H9 (cell line): ENCODE data around the gene TFAP2E. TPM values are rescaled to one million over a fixed set of nuclear protein-coding genes. Genes with fewer than 3 reads are reported as not detected.

ENCODE experiments used
- DNase-seq: peaks from one replicate; pipeline ENCODE4 v3.0.0-alpha.2; 2017
- H2AFZ ChIP-seq: one replicate; pipeline ENCODE4 v1.6.1; 2013; ENCODE audit warnings: mild to moderate bottlenecking, low read length, control low read depth, moderate library complexity
- H2AK5ac ChIP-seq: 2 replicates; pipeline ENCODE4 v1.6.1; 2013; ENCODE audit warnings: low read length, control low read depth, mixed read lengths; ENCODE audit not compliant: insufficient read length
- H2BK120ac ChIP-seq: one replicate; pipeline ENCODE4 v1.6.1; 2013; ENCODE audit warnings: low read depth, mild to moderate bottlenecking, low read length, control low read depth, inconsistent platforms; ENCODE audit not compliant: poor library complexity, severe bottlenecking
- H2BK12ac ChIP-seq: 2 replicates; pipeline ENCODE4 v1.6.1; 2013; ENCODE audit warnings: low read length, control low read depth, mixed read lengths, low read depth; ENCODE audit not compliant: insufficient read length
- H2BK15ac ChIP-seq: 2 replicates; pipeline ENCODE4 v1.6.1; 2013; ENCODE audit warnings: low read depth, low read length, control low read depth
- H2BK20ac ChIP-seq: one replicate; pipeline ENCODE4 v1.6.1; 2013; ENCODE audit warnings: low read depth, mild to moderate bottlenecking, low read length, control low read depth, inconsistent platforms; ENCODE audit not compliant: poor library complexity, severe bottlenecking
- H2BK5ac ChIP-seq: 2 replicates; pipeline ENCODE4 v1.6.1; 2013; ENCODE audit warnings: low read length, control low read depth, mixed read lengths; ENCODE audit not compliant: insufficient read length
- H3K14ac ChIP-seq: 2 replicates; pipeline ENCODE4 v1.6.1; 2013; ENCODE audit warnings: low read length, control low read depth; ENCODE audit not compliant: insufficient read depth
- H3K18ac ChIP-seq: 2 replicates; pipeline ENCODE4 v1.6.1; 2013; ENCODE audit warnings: low read depth, mild to moderate bottlenecking, mixed read lengths, low read length, control low read depth; ENCODE audit not compliant: insufficient read length
- H3K23ac ChIP-seq: 2 replicates; pipeline ENCODE4 v1.6.1; 2013; ENCODE audit warnings: low read length, control low read depth, mixed read lengths, low read depth; ENCODE audit not compliant: insufficient read length
- H3K23me2 ChIP-seq: 2 replicates; pipeline ENCODE4 v1.6.1; 2013; ENCODE audit warnings: low read depth, mild to moderate bottlenecking, mixed read lengths, low read length, control low read depth; ENCODE audit not compliant: insufficient read length, poor library complexity, severe bottlenecking
- H3K27ac ChIP-seq: 2 replicates; pipeline ENCODE4 v1.5.1; 2013; ENCODE audit warnings: low read length, control low read depth, mixed read lengths, low read depth; ENCODE audit not compliant: insufficient read length
- H3K27me3 ChIP-seq: 2 replicates; pipeline ENCODE4 v1.6.1; 2013; ENCODE audit warnings: low read length, control low read depth, inconsistent platforms; ENCODE audit not compliant: insufficient read depth
- H3K4ac ChIP-seq: 2 replicates; pipeline ENCODE4 v1.6.1; 2013; ENCODE audit warnings: low read depth, mild to moderate bottlenecking, control low read depth, inconsistent platforms, low read length, moderate library complexity
- H3K4me1 ChIP-seq: 2 replicates; pipeline ENCODE4 v1.6.1; 2013; ENCODE audit warnings: low read length, control low read depth, inconsistent platforms; ENCODE audit not compliant: insufficient read depth
- H3K4me2 ChIP-seq: 2 replicates; pipeline ENCODE4 v1.6.1; 2013; ENCODE audit warnings: low read length, control low read depth, mixed read lengths; ENCODE audit not compliant: insufficient read length, insufficient read depth
- H3K56ac ChIP-seq: 2 replicates; pipeline ENCODE4 v1.6.1; 2013; ENCODE audit warnings: low read depth, mild to moderate bottlenecking, mixed read lengths, low read length, control low read depth; ENCODE audit not compliant: insufficient read length
- H3K79me1 ChIP-seq: 2 replicates; pipeline ENCODE4 v1.6.1; 2013; ENCODE audit warnings: low read depth, mild to moderate bottlenecking, moderate library complexity, low read length, control low read depth, inconsistent platforms; ENCODE audit not compliant: insufficient read depth, poor library complexity, severe bottlenecking
- H3K79me2 ChIP-seq: 2 replicates; pipeline ENCODE4 v1.6.1; 2013; ENCODE audit warnings: low read length, control low read depth, inconsistent platforms; ENCODE audit not compliant: insufficient read depth
- H3K9ac ChIP-seq: 2 replicates; pipeline ENCODE4 v1.6.1; 2013; ENCODE audit warnings: low read length, control low read depth, mixed read lengths; ENCODE audit not compliant: insufficient read length; ENCODE audit errors: extremely low read depth
- H3K9me3 ChIP-seq: one replicate; pipeline ENCODE4 v1.6.1; 2013; ENCODE audit warnings: low read depth, low read length, inconsistent platforms; ENCODE audit not compliant: control insufficient read depth
- H3T11ph ChIP-seq: one replicate; pipeline ENCODE4 v1.6.1; 2013; ENCODE audit warnings: mild to moderate bottlenecking, low read length, control low read depth, inconsistent platforms
- H4K20me1 ChIP-seq: one replicate; pipeline ENCODE4 v1.6.1; 2013; ENCODE audit not compliant: control insufficient read depth, insufficient read length, insufficient read depth
- H4K5ac ChIP-seq: 2 replicates; pipeline ENCODE4 v1.6.1; 2013; ENCODE audit warnings: low read depth, mild to moderate bottlenecking, mixed read lengths, low read length, control low read depth; ENCODE audit not compliant: insufficient read length
- H4K8ac ChIP-seq: replicated peaks from 2 replicates; pipeline ENCODE4 v1.6.1; 2013; ENCODE audit warnings: low read length, control low read depth, mixed read lengths, low read depth; ENCODE audit not compliant: insufficient read length
- H4K91ac ChIP-seq: 2 replicates; pipeline ENCODE4 v1.6.1; 2013; ENCODE audit warnings: low read depth, mild to moderate bottlenecking, moderate library complexity, mixed read lengths, low read length, control low read depth; ENCODE audit not compliant: insufficient read length
- H3K27ac Mint-ChIP-seq, 3 experiments: 2 replicates in 2 of 3; 3 replicates in 1 of 3; pipeline ENCODE4 v1.8.0; 2020 to 2021; ENCODE audit warnings: mixed read lengths in 3 of 3, mild to moderate bottlenecking in 1 of 3, moderate library complexity in 1 of 3
- H3K27me3 Mint-ChIP-seq: 2 replicates; pipeline ENCODE4 v1.8.0; 2021; ENCODE audit warnings: low read depth, mild to moderate bottlenecking, moderate library complexity, mixed read lengths
- H3K36me3 Mint-ChIP-seq, 3 experiments: 2 replicates in 2 of 3; 3 replicates in 1 of 3; pipeline ENCODE4 v1.8.0; 2020 to 2021; ENCODE audit warnings: low read depth in 3 of 3, mixed read lengths in 3 of 3; ENCODE audit not compliant: insufficient read depth in 1 of 3
- H3K4me1 Mint-ChIP-seq, 2 experiments: 2 replicates each; pipeline ENCODE4 v1.8.0; 2020; ENCODE audit warnings: mixed read lengths in 2 of 2
- H3K4me3 Mint-ChIP-seq, 2 experiments: 2 replicates in 1 of 2; 3 replicates in 1 of 2; pipeline ENCODE4 v1.8.0; 2020 to 2021; ENCODE audit warnings: mild to moderate bottlenecking in 2 of 2, mixed read lengths in 2 of 2, moderate library complexity in 1 of 2
- H3K9me3 Mint-ChIP-seq, 2 experiments: 2 replicates in 1 of 2; 3 replicates in 1 of 2; pipeline ENCODE4 v1.8.0; 2020; ENCODE audit warnings: mild to moderate bottlenecking in 2 of 2, mixed read lengths in 2 of 2, moderate library complexity in 1 of 2
- WGBS: extraction: QIAGEN DNeasy Blood & Tissue Kit; methylation state at CpG from one replicate; pipeline ENCODE4 v1.1.7; 2013; ENCODE audit warnings: missing lambda C conversion rate, low lambda C conversion rate, mixed read lengths; ENCODE audit not compliant: insufficient read length; ENCODE audit errors: extremely low coverage; 5-methylcytosine and 5-hydroxymethylcytosine counted together
- total RNA-seq: library from RNA; stranded (reverse); gene quantifications from 2 replicates; pipeline ENCODE4 v1.2.1, GENCODE V29; 2021
- TF ChIP-seq, protein P1 (sequence below): fragments of 200-600 bp; sonication (generic); conservative IDR thresholded peaks from 3 replicates; pipeline ENCODE4 v1.8.0; 2021; ENCODE audit warnings: antibody characterized with exemption, mild to moderate bottlenecking

Gene TFAP2E
- total RNA-seq, 1 experiment from 2014 or later, result 0.70 TPM

GRCh38 chr1:35574125-35574654, 1.1 kb downstream of the TFAP2E start:
- no peaks in the 10 kb centered on the region for H4K20me1 ChIP-seq
- H3K23me2 ChIP-seq, result peaks cover 19% of the 10 kb centered on the region
- H3K18ac ChIP-seq, result no peak overlapping the region
- no peak overlapping the region for H4K8ac ChIP-seq
- WGBS, result no CpG with 5 or more reads among the region's 48 CpGs
- DNase-seq, result no peak
- H2BK15ac ChIP-seq, result no peak overlapping the region
- peak overlapping the region; percentile 66 for H3K4me2 ChIP-seq
- peaks cover 29 to 37% of the 10 kb centered on the region in 2 experiments for H3K4me1 Mint-ChIP-seq
- H4K91ac ChIP-seq, result no peak overlapping the region
- no peak overlapping the region; the same call in 1 of the 2 replicates for H3K14ac ChIP-seq
- H3K9ac ChIP-seq, result no peak overlapping the region
- H3K4me3 Mint-ChIP-seq, result peak overlapping the region; percentile 59 to 79; a peak in 2 of 5 replicates
- H3K4ac ChIP-seq, result no peak overlapping the region
- H2BK12ac ChIP-seq, result no peak overlapping the region
- no peaks in the 10 kb centered on the region for H3K9me3 ChIP-seq
- no peak overlapping the region for H3K27ac ChIP-seq
- no peak overlapping the region for H2BK120ac ChIP-seq
- no peak overlapping the region for H3T11ph ChIP-seq
- H3K56ac ChIP-seq, result no peak overlapping the region
- no peak overlapping the region for H3K23ac ChIP-seq
- no peak overlapping the region for H2BK20ac ChIP-seq
- H4K5ac ChIP-seq, result no peak overlapping the region
- no peaks in the 10 kb centered on the region for H3K79me1 ChIP-seq
- H3K4me1 ChIP-seq, result 0 out of 2 replicates have a peak, but pooled peaks cover 2% of the 10 kb centered on the region
- no peaks in the 10 kb centered on the region for H3K36me3 Mint-ChIP-seq
- no peak overlapping the region for H2BK5ac ChIP-seq
- no peak overlapping the region for H2AK5ac ChIP-seq
- TF ChIP-seq, protein P1, sequence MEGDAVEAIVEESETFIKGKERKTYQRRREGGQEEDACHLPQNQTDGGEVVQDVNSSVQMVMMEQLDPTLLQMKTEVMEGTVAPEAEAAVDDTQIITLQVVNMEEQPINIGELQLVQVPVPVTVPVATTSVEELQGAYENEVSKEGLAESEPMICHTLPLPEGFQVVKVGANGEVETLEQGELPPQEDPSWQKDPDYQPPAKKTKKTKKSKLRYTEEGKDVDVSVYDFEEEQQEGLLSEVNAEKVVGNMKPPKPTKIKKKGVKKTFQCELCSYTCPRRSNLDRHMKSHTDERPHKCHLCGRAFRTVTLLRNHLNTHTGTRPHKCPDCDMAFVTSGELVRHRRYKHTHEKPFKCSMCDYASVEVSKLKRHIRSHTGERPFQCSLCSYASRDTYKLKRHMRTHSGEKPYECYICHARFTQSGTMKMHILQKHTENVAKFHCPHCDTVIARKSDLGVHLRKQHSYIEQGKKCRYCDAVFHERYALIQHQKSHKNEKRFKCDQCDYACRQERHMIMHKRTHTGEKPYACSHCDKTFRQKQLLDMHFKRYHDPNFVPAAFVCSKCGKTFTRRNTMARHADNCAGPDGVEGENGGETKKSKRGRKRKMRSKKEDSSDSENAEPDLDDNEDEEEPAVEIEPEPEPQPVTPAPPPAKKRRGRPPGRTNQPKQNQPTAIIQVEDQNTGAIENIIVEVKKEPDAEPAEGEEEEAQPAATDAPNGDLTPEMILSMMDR, result no peak
- no peak overlapping the region for H3K27ac Mint-ChIP-seq
- peaks cover 73% of the 10 kb centered on the region for H3K27me3 ChIP-seq
- H3K9me3 Mint-ChIP-seq, result no peaks in the 10 kb centered on the region
- H3K79me2 ChIP-seq, result no peaks in the 10 kb centered on the region
- no peak overlapping the region for H2AFZ ChIP-seq
- H3K27me3 Mint-ChIP-seq, result peaks cover 96% of the 10 kb centered on the region
